ENCODE results near the gene ASPRV1. TPM values are rescaled to one million over a fixed set of nuclear protein-coding genes. Genes with fewer than 3 reads are reported as not detected.
"Not testable (repeated sequence)": the region's sequence is repeated elsewhere in the genome, so short reads cannot be mapped to it uniquely, and the experiment has no call there.

ASPRV1 gene
- total RNA-seq, 2 donors from 2014 or later: 2.6 to 10.3 TPM

DNA sequence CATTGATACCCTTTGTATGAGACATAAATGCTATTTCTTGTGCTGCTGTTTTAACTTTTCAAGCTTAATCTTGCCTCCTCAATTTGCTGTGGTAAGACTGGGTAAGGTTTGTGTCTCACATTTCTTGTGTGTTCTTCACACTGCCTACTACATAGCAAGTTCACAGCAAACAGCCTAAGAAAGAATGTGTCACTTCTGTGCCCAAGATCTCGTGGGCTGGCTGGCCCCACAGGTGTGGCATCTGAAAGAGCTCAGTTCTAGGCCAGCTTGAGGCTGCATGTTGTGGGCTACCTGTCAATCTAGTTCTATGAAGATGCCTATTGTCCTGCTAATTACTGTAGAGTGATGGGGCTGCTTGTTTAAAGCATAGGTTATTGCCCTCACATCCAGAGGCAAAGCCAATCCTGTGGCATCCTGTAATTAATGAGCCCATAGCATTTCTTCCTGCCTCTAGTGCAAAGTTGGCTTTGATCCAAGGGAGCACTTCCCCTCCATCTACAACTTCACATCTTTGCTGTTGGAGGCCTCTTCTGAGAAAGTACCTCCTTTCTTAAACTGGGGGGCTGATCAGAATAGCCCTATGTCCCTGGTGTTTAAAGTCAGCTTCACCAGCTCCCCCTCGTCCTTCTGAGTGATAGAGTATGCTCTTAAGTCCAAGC is 40.9 kb upstream of the ASPRV1 start:
- H3K27me3 ChIP-seq (replicated peaks; ENCODE audit: insufficient read depth): no peaks in the 10 kb centered on the region
- 78% methylated on average over 2 of the region's 2 CpGs for WGBS
- no peaks in the 10 kb centered on the region for H3K9me3 ChIP-seq
- no peak for DNase-seq (ENCODE audit: low spot score)
- no peaks in the 10 kb centered on the region for H3K36me3 ChIP-seq
- intact Hi-C loops (cut with DNase I): no loop called here
- no peaks in the 10 kb centered on the region for H3K4me1 ChIP-seq (replicated peaks)
- H3K27ac ChIP-seq: no peak overlapping the region
- TF ChIP-seq, protein P1, sequence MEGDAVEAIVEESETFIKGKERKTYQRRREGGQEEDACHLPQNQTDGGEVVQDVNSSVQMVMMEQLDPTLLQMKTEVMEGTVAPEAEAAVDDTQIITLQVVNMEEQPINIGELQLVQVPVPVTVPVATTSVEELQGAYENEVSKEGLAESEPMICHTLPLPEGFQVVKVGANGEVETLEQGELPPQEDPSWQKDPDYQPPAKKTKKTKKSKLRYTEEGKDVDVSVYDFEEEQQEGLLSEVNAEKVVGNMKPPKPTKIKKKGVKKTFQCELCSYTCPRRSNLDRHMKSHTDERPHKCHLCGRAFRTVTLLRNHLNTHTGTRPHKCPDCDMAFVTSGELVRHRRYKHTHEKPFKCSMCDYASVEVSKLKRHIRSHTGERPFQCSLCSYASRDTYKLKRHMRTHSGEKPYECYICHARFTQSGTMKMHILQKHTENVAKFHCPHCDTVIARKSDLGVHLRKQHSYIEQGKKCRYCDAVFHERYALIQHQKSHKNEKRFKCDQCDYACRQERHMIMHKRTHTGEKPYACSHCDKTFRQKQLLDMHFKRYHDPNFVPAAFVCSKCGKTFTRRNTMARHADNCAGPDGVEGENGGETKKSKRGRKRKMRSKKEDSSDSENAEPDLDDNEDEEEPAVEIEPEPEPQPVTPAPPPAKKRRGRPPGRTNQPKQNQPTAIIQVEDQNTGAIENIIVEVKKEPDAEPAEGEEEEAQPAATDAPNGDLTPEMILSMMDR (IDR thresholded peaks at IDR 0.05): no peak
- TF ChIP-seq POLR2AphosphoS5 (IDR thresholded peaks at IDR 0.05) (no peak), POLR2A (IDR thresholded peaks at IDR 0.05) (no peak)
- H3K4me3 ChIP-seq: no peak overlapping the region

DNA sequence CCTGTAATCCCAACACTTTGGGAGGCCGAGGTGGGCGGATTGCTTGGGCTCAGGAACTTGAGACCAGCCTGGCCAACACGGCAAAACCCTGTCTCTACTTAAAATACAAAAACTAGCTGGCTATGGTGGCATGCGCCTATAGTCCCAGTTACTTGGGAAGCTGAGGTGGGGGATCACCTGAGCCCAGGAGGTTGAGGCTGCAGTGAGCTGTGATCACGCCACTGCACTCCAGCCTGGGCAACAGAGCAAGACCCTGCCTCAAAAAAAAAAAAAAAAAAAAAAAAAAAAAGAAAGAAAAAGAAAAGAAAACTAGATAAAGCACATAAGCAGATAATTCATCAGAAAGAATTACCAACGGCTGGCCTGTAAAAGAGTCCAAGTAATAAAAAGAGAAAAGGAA is 39.1 kb upstream of the ASPRV1 start:
- intact Hi-C loops (cut with DNase I); H3K4me1 ChIP-seq (replicated peaks); H3K36me3 ChIP-seq; DNase-seq (ENCODE audit: low spot score); H3K4me3 ChIP-seq; H3K9me3 ChIP-seq; H3K27ac ChIP-seq; H3K27me3 ChIP-seq (replicated peaks; ENCODE audit: insufficient read depth): not testable (repeated sequence)
- 91% methylated on average over 6 of the region's 6 CpGs for WGBS

DNA sequence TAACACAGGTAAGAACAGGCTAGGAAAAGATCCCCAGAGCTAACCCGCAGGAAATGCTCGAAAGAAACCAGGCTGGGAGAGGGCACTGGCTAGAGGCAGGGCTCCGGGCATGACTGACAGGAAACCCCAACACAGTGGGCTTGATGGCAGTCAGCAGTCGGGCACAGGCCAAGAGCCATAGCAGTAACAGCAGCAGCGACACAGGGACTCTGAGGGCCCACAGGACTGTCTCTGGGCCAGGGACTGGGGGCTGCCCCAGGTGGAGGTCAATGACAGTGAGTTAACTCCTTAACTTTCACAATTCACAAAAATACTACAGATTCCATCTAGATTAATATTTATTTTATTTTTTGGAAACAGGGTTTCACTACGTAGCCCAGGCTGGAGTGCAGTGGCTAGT is 37.3 kb upstream of the ASPRV1 start:
- TF ChIP-seq, protein P1 (IDR thresholded peaks at IDR 0.05): no peak
- no peak for TF ChIP-seq POLR2A (IDR thresholded peaks at IDR 0.05)
- TF ChIP-seq POLR2AphosphoS5 (IDR thresholded peaks at IDR 0.05): no peak
- DNase-seq (ENCODE audit: low spot score): no peak
- no peaks in the 10 kb centered on the region for H3K27me3 ChIP-seq (replicated peaks; ENCODE audit: insufficient read depth)
- no peak overlapping the region for H3K27ac ChIP-seq
- H3K36me3 ChIP-seq: no peaks in the 10 kb centered on the region
- H3K9me3 ChIP-seq: no peaks in the 10 kb centered on the region
- WGBS: 85% methylated on average over 6 of the region's 6 CpGs
- H3K4me3 ChIP-seq: no peak overlapping the region
- intact Hi-C loops (cut with DNase I): no loop called here
- H3K4me1 ChIP-seq (replicated peaks): no peaks in the 10 kb centered on the region

DNA sequence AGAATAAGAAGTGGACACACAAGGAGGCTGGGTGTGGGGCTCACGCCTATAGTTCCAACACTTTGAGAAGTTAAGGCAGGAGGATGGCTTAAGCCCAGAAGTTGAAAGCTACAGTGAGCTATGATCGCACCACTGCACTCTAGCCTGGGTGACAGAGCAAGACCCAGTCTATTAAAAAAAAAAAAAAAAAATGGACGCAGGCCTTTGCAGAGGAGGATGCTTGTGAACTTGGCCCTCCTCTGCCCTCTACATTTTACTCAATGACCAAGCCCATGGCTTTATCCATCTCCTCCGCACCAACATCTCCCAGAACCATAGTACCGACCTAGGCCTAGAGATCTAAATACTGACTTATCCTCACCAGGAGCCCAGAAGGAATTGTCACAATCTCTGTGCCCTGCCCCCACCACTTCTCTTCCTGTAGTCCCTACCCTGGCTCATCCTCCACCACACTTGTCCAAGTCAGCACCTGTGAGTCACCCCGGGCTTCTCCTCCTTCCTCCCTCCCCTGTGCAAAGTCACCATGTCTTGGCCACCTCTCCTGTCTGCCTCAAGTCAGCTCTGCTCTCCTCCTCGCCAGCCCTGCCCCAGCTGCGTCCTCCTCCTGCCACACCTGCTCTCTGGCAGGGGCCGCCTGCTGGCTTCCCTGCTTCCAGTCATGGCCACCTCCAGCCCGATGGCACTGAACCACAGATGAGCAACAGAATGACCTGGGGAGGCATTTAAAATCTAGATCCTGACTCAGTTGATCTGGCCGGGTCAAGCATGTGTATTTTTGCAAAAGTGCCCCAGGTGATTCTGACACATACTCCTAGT is 35.8 kb upstream of the ASPRV1 start:
- no peaks in the 10 kb centered on the region for H3K27me3 ChIP-seq (replicated peaks; ENCODE audit: insufficient read depth)
- no peak overlapping the region for H3K27ac ChIP-seq
- no peaks in the 10 kb centered on the region for H3K9me3 ChIP-seq
- no peaks in the 10 kb centered on the region for H3K4me1 ChIP-seq (replicated peaks)
- no peaks in the 10 kb centered on the region for H3K36me3 ChIP-seq
- intact Hi-C loops (cut with DNase I): no loop called here
- DNase-seq (ENCODE audit: low spot score): no peak
- WGBS: 87% methylated on average over 11 of the region's 11 CpGs
- no peak for TF ChIP-seq POLR2AphosphoS5 (IDR thresholded peaks at IDR 0.05)
- no peak for TF ChIP-seq POLR2A (IDR thresholded peaks at IDR 0.05)
- TF ChIP-seq, protein P1 (IDR thresholded peaks at IDR 0.05): no peak
- H3K4me3 ChIP-seq: no peak overlapping the region

DNA sequence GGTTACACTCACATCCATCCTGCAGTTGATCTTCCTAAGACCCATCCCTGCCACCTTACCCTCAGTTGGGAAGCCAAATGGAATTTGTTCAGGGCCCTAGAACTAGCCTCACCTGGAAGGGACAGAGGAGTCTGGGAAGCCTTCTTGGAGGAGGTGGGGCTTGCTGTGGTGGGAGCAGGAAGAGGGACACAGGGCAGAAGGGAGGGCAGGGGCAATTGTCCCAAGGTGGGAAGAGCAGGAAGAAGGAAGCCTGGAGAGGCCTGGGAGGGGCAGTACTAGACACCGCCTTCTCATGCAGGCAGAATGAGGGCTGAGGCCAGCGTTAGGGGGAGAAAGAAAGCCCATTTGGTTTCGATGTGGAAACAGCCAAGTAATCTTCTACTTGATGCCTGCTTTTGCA is 34.1 kb upstream of the ASPRV1 start:
- Histone ChIP-seq H3K4me1 (replicated peaks) (no peaks in the 10 kb centered on the region), H3K27ac (no peak overlapping the region), H3K9me3 (no peaks in the 10 kb centered on the region), H3K27me3 (replicated peaks; ENCODE audit: insufficient read depth) (no peaks in the 10 kb centered on the region), H3K4me3 (no peak overlapping the region), H3K36me3 (no peaks in the 10 kb centered on the region)
- WGBS: 95% methylated on average over 3 of the region's 3 CpGs
- intact Hi-C loops (cut with DNase I): no loop called here
- TF ChIP-seq POLR2A (IDR thresholded peaks at IDR 0.05): no peak
- no peak for TF ChIP-seq POLR2AphosphoS5 (IDR thresholded peaks at IDR 0.05)
- TF ChIP-seq, protein P1 (IDR thresholded peaks at IDR 0.05): no peak
- no peak for DNase-seq (ENCODE audit: low spot score)
